OCI-M2 (cell line): ENCODE measurements around the gene WNT7B.

Experiments
- DNase-seq: peaks from one replicate; lab custom pipeline; 2025; ENCODE audit not compliant: unreplicated experiment; lab: John Stamatoyannopoulos, UW

The WNT7B gene

DNA sequence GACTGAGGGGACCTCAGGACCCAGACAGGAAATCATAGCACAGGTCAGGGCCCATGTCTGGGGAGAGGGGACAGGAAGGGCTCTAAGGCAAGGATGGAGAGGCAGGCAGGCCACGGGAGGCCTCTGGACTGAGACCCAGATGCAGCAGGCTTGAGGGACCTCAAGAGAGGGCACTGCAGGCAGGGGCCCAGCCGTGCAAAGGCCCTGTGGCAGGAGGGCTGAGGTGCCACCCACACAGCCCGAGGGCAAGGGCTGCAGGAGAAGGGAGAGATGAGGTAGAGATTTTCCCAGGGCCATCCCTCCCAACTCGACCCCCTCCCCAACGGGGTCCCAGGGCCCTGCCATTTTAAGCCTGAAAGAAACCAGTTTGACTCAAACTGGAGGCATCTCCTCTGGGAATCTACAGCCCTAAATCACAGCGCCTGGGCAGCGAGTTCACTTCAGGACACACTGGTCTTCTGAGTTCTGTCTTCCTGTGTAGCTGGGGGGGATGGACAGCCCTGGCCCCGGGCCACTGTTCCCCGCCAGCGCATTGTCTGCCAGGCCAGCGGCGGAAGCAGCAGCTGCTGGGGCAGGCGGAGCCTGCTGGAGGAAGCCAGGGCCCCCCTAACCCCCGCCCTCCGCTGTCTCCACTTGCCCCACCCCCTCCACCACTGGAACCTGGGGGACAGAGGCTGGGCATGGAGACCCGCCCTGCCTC lies 20.3 kb upstream of the WNT7B start:
- no peak for DNase-seq

DNA sequence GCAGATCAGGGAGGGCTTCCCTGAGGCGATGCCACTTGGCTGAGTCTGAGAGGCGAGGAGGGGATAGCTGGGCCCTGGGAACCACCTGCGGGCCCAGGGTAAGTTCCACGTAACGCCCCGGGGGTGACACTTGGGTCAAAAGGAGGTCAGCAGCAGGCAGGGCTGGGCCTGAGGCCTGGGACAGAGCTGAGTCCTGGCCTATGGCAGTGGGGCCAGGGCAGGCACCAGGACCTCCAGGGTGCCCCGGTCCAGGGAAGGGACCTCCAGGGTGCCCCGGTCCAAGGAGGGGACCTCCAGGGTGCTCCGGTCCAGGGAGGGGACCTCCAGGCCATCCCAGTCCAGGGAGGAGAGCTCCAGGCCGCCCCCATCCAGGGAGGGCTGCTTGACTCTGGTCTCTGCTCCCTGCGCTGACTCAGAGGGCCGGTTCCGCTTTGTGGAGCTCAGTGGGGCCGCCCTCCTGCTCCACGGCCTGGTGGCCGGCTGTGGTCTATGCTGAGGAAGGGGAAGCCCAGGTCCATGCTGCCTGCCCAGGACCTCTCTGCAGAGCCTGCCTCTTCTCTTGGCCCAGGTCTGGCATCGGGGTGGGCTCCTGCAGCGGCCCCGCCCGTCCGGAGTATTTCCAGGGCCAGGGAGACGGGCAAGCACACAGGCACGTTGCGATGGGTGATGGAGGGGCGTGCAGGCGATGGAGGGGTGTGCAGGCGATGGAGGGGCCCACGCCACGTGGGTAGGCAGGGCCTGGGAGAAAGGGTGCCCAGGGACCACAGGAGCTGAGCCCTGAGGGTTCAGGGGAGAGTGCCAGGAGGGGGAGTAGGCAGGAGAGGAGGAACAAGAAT lies 19.5 kb upstream of the WNT7B start:
- DNase-seq = no peak

DNA sequence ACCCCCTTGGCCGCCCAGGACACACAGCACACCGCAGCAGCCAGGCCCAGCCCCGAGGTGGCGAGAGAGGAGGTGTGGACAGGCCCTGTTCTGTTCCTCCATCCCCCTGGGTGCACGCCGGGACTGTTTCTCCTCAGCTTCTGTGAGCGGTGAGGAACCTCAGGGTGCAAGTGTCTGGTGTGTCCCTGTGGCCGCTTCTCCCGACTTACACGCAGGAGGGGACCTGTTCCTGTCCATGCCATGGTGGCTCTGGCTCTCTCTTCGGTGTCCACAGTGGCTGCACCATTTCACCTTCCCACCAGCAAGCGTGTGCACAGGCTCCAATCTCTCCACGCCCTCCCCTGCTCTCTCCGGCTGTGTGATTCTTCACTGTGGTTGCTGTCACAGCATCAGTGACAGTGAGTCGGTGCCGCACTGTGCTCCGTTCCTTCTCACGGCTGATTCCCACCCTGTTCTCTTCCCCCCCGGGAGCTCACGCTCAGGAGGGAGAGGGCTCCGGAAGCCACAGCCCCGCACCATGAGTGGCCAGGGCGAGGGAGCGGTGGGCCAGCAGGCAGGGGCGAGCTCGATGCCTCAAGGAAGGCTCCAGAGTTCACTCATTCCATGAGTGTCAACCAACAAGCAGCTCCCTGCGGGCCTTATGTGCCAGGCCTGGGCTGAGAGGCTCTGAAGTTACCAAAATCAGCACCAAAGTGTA lies 18.6 kb upstream of the WNT7B start:
- no peak for DNase-seq

DNA sequence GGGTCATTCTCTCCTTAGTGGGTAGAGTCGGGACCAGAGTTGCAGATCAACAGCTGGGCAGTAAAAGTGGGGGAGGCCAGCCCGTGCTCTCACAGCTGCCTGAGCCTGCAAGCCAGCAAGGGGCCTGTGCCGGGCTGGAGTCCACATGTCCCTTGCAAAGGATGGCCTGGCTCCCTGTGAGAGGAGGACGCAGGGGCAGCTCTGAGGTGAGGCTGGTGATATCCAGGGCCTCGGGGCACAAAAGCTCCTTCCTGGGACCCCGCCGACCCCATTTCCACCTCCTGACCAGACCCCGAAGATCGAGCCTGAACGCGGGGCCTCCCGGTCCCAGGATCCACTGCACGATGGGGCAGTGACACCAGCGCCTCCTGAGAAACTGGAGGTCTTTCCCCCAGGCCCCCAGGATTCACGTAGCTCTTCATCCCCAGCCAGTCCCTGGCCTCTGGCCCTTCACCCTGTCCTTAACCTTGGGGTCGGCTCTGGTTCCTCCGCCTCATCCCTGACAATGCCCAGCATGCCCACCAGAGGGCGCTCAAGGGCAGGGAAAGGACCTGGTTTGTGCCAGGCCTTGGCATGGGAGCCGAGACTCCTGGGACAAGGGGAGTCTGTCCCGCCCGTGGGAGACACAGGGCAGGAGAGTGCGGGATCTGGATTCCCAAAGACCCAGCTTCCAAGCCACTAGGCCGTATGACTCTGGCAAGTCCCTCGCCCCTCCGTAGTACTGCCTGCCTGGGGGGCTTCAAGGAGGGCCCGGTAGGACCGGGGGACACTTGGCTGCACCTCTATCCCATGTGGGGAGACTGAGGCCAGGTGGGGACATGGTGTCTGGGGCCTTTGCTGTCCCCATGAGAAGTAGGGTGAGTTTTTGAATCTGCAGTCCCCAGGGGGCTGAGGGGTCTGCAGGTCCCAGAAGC lies 17.8 kb upstream of the WNT7B start:
- peak; percentile 9 for DNase-seq

DNA sequence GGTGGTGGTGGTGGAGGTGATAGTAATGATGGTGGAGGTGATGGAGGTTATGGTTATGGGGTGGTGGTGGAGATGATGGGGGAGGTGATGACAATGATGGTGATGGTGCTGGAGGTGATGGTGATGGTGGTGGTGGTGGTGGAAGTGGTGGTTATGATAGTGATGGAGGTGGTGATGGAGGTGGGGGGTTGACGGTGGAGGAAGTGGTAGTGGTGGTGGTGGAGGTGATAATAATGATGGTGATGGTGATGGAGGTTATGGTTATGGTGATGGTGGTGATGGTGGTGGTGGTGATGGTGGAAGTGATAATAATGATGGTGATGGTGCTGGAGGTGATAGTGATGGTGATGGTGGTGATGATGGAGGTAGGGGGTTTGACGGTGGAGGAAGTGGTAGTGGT lies 16.9 kb upstream of the WNT7B start:
- DNase-seq = no peak

DNA sequence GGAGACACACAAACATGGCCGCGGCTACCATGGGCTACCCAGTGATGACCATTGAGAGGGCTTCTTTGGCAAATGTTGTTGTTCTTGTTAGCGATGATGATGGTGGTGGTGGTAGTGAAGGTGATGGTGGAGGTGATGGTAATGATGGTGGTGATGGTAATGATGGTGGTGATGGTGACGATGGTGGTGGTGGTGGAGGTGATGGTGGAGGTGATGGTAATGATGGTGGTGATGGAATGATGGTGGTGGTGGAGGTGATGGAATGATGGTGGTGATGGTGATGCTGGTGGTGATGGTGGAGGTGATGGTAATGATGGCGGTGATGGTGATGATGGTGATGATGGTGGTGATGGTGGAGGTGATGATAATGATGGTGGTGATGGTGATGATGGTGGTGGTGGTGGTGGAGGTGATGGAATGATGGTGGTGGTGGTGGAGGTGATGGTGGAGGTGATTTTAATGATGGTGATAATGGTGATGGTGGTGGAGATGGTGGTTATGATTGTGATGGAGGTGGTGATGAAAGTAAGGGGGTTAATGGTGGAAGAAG lies 16.3 kb upstream of the WNT7B start:
- no peak for DNase-seq

DNA sequence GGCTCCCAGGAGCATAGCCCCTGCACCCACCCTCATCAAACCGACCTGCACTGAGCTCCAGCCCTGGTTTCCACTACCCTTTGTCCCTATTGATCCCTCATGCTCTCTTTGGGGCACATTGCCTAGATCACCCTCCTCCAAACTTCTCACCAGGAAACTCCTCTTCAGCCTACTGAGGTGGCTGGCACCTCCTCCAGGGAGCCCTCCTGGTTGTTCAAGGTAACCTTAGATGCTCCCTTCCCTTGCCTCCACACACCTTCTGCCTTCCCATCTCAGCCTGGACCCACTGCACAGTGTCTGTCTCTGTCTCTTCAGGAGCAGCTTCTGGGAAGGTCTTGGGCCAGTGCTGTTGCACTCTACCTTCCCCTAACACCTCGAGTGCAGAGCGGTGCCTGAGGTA lies 15.8 kb upstream of the WNT7B start:
- DNase-seq = no peak

DNA sequence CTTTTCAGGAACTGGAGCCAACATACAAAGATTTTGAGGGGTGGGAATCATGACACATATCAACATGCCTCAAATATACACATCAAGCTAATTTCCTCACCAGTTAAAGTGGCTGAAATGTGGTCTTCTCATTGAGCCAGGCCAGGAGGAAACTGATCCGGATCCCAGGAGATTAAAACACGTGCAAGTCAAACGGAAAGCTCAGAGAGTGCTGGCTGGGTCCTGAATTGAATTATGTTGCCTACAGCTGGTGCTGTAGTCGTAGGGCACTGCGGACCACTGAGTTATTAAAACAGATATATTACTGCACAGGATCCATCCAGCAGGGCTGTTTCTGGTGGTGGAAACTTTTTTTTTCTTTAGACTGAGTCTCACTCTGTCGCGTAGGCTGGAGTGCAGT lies 14.1 kb upstream of the WNT7B start:
- no peak for DNase-seq

DNA sequence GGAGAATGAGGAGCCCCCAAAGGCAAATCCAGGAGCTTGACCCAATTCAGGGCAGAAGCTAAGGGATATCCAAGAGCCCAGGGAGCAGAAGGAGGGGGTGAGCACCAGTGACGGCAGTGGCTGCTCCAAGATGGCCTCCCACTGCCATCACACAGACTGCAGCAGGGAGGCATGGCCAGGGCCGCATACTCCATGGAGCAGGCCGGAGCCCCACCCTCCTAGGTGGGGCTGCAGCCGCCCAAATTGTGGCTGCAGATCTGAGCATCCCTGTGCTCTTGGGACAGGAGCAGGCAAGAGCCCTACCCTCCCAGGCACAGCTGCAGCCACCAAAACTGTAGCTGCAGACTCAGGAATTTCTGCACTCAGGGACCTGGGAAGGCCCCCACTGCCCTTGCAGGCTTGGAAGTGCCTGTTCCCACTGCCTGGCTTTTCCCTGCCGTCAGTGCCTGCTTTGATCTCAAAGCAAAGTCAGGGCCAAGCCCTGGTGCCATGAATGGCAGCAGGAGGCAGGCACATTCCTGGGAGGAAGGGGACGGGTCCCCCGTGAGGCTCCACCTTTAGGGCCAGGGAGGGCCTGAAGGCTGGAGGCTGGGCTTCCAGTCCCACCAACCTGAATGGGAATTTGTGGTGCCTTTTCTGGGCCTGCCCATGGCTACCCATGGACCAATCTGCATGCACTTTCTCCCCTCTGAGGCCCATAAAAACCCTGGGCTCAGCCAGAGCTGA lies 10.3 kb upstream of the WNT7B start:
- DNase-seq = no peak

DNA sequence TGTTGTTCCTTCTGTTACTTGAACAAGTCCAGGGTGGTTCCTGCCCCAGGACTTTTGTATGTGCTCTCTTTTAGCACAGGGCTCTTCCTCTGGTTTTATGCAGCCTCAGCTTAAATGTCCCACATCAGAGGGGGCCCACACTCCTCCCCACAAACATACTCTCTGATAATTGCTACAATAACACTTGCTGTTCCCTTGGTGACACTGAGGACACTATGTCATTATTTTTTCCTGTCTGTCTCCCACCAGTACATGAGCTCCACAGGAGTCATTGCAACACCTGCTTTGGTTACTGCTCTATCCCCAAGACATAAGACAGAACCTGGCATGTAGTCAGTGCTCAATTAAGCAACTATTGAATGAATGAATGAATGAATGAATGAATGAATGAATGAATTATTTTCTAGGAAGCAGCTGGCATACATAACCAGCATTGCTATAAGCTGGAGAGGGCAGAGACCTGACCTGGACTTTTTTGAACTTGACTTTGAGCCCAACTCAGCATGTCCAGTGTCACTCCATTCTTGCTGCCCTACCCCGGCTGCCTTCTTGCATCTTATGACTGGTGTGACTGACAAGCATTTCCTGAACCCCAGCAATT lies 7.5 kb upstream of the WNT7B start:
- no peak for DNase-seq

DNA sequence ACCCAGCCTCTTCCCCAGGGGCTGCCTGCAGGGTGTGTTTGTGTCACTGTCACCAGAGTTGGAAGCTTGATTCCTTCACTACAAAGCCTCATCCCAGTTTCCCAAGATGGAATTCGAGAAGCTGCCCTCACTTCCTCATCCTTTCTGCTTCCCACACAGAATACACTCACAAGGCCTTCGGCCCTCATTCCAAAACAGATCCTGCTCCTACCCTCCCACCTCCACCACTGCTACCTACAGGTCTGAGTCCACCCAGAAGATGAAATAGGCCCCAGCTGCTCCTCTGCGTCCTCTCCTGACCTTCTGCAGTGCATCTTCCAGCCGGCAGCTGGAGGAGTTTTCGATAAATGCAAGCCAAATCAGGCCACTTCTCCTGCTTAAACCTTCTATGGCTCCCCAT lies 6.8 kb upstream of the WNT7B start:
- DNase-seq = no peak

DNA sequence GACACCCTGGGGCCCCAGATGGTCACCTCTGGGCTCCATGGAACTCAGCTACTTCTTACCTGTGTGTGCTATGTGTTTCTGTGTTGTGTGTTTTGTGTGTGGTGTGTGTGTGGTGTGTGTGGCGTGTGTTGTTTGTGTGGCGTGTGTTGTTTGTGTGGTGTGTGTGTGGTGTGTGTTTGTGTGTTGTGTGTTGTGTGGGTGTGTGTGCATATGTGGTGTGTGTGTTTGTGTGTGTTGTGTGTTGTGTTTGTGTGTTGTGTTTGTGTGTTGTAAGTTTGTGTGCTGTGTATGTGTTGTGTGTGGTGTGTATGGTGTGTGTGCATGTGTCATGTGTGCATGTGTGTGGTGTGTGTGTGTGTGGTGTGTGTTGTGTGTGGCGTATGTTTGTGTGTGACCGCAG lies 3.8 kb upstream of the WNT7B start:
- no peak for DNase-seq

DNA sequence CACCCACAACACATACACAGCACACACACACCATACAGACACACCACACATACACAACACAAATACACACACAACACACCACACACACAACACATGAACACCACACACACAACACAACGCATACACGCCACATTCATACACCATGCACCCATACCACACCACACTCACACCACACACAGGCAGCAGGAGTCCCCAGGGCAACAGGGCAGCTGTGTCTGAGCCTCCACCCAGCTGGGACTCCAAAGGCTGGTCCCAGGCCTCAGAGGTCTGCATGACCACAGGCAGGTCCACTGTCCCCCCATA lies 3.3 kb upstream of the WNT7B start:
- DNase-seq = no peak

DNA sequence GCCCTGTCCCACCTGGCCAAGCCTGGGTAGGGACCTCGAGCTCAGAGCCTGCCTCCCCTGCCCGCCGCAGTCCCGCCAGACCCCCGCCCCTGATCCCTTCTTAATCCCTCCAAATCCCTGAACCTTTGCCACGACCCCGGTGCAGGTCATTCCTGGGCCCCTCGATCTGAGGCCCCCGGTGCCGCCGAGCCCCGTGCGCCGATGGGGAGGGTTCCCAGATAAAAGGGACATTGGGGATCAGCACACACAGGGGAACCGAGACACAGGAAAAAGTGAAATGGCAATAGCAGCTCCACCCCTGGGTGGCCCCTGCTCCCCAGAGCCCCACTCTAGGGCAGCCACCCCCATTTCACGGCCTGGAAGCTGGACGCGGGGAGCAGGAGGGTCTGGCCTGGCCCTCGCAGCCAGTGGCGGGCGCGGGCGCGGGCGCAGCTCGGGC lies 1.3 kb upstream of the WNT7B start:
- no peak for DNase-seq

DNA sequence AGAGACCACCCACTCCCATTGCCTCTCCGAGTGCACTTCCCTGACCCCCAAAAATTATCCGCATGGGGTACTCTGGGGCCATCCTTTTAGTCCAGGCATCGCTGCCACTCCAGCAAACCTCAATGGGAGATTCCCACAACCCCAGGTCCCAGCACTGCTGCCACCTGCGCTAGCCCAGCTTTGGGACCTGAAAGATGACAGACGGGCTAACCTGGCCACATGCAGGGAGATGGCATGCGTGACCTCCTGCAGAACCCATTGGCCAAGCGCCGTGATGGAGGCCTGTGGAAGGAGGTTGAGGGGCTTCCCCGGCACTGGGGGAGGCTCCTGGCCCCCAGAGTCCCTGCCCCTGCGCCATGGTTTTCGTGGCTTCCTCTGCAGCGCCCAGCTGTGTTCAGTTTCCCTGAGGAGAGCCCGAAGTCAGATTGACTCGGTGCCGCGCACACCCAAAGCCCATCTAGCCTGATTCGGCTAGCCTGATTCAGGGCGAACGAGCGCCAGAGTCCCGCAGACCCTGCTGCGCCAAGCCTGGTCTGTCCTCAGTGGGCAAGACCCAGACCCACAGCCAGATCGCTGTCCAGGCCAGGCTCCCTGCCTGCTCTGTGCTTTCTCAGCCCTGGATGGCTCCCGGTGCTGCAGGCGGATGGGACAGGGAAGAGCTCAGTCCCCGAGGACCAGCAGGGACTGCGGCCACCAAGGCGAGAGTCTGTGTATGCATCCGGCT lies 751 bp upstream of the WNT7B start:
- DNase-seq = no peak

DNA sequence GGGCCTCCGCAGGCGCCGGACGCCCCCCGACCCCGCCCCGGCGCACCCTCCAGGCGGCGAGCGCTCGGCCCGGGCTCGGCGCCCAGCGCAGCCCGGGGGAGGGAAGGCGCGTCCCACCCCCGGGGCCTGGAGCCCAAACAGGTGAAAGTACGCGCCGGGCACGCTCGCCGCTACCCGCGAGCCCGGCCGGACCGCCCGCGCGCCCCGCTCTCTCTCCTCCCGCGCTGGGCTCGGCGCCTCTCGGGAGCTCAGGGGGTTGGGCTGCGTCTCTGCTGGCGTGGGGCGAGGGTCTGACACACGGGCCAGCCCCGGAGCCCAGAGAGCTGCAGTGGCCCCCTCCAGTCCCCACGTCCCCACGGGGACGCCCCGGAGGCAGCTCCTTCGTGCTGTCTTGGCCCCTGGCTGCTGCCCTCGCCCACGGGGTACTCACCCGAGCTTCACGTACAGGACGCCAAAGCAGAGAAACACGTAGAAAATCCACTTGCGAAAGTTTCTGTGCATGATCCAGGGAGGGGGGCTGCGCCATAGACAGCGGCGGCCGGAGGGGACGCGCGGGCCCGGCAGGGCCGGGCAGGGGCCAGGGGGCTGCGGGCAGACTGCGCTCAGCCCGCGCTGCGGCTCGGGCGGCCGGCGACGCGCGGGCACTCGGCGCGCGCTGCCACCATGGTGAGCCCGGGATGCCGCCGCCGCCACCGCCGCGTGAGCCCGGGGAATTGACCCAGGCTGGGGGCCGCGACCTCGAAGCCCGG lies 534 bp downstream of the WNT7B start:
- DNase-seq = no peak

DNA sequence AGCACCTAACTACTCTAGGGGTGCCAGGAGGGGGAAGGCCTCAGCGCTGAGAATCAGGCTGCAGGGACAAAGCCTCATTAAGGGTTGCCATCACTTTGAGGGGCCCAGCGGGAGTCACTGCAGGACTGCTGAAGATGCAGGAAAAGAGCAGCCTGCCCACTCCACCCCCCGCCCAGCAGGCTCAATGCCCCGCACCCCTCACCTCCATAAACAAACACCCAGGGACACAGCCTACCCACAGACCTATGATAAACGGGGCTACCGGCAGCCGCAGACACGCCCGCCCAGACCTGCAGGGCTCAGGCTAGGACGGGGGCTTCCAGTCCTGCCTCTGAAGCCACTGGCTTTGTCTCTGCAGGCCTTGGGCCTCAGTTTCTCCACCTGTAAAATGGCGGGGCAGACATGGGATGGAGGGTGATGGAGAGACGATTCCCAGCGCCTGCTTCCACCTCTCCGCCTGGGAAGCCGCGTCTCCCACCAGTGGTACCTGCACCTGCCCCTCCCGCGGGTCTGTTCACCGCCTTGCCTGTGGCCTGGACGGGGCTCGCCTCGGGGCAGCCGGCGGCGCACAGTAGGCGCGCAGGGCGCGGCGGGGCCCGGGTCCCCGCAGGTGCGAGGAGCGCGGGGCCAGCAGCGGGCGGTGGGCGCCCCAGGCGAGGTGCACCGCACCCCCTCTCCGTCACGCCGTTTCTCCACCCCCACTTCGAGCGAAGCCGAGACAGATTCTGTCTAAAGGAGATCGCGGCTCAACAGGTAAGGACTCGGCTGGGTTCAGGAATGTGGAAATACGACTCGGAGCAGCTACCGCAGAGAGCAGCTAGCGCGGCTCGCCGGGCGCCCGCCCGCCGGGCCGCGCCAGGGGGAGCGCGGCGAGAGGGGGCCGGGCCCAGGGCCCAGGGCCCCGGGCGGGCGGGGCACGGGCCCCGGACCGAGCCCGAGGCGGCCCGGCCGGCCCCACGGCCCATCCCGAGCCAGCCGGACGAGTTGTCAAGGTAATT lies 1.5 kb downstream of the WNT7B start:
- DNase-seq = no peak
